MM.1S (cell line): ENCODE results near the gene MEMO1.
"Not testable (repeated sequence)": the region's sequence is repeated elsewhere in the genome, so short reads cannot be mapped to it uniquely, and the experiment has no call there.

Experiments used
- DNase-seq: peaks from one replicate; pipeline ENCODE4 v3.0.0-alpha.2; 2015
- H2AFZ ChIP-seq: fragments of 300-600 bp; sonication (generic); 2 replicates; pipeline ENCODE4 v1.6.0; 2016; ENCODE audit warnings: antibody characterized with exemption, low read length
- H3F3A ChIP-seq: fragments of 300-600 bp; sonication (generic); 2 replicates; pipeline ENCODE4 v1.6.1; 2016; ENCODE audit warnings: mild to moderate bottlenecking, antibody characterized with exemption, low read length, moderate library complexity, mixed read lengths; ENCODE audit not compliant: insufficient read depth
- H3K27ac ChIP-seq: fragments of 300-600 bp; sonication (generic); 2 replicates; pipeline ENCODE4 v1.5.1; 2016; ENCODE audit warnings: mild to moderate bottlenecking, low read length
- H3K27me3 ChIP-seq: fragments of 300-600 bp; sonication (generic); replicated peaks from 2 replicates; pipeline ENCODE4 v1.6.0; 2016; ENCODE audit warnings: low read length; ENCODE audit not compliant: insufficient read depth
- H3K36me3 ChIP-seq: fragments of 300-600 bp; sonication (generic); replicated peaks from 2 replicates; pipeline ENCODE4 v1.6.1; 2016; ENCODE audit warnings: mild to moderate bottlenecking, low read length, mixed read lengths; ENCODE audit not compliant: insufficient read depth
- H3K4me1 ChIP-seq: fragments of 300-600 bp; sonication (generic); 2 replicates; pipeline ENCODE4 v1.6.1; 2016; ENCODE audit warnings: low read length, mixed read lengths
- H3K4me2 ChIP-seq: fragments of 300-600 bp; sonication (generic); 2 replicates; pipeline ENCODE4 v1.6.0; 2016; ENCODE audit warnings: low read depth, low read length
- H3K4me3 ChIP-seq: fragments of 300-600 bp; sonication (generic); 2 replicates; pipeline ENCODE4 v1.5.1; 2016; ENCODE audit warnings: low read length, mixed read lengths
- H3K79me2 ChIP-seq: fragments of 300-600 bp; sonication (generic); 2 replicates; pipeline ENCODE4 v1.6.1; 2016; ENCODE audit warnings: mixed run types, low read length, mixed read lengths
- H3K9ac ChIP-seq: fragments of 300-600 bp; sonication (generic); 2 replicates; pipeline ENCODE4 v1.6.1; 2016; ENCODE audit warnings: low read length, mixed read lengths
- H3K9me2 ChIP-seq: fragments of 300-600 bp; sonication (generic); replicated peaks from 2 replicates; pipeline ENCODE4 v1.6.1; 2016; ENCODE audit warnings: mild to moderate bottlenecking, low read length, mixed read lengths; ENCODE audit not compliant: insufficient read depth
- H3K9me3 ChIP-seq: fragments of 300-600 bp; sonication (generic); replicated peaks from 2 replicates; pipeline ENCODE4 v1.6.1; 2016; ENCODE audit warnings: mild to moderate bottlenecking, low read length, mixed read lengths; ENCODE audit not compliant: insufficient read depth
- H4K20me1 ChIP-seq: fragments of 300-600 bp; sonication (generic); 2 replicates; pipeline ENCODE4 v1.6.1; 2016; ENCODE audit warnings: mild to moderate bottlenecking, low read length, moderate library complexity, mixed read lengths; ENCODE audit not compliant: insufficient read depth
- EZH2 ChIP-seq: fragments of 300-600 bp; sonication (generic); optimal IDR thresholded peaks from 2 replicates; pipeline ENCODE3; 2017; ENCODE audit warnings: low read depth, mild to moderate bottlenecking, antibody characterized with exemption, low read length, mixed read lengths
- EZH2phosphoT487 ChIP-seq: fragments of 300-600 bp; sonication (generic); IDR thresholded peaks from 2 replicates; pipeline ENCODE4 v1.6.1; 2018; ENCODE audit warnings: antibody characterized with exemption, low read length
- TF ChIP-seq, protein P1 (sequence below): fragments of 300-600 bp; sonication (generic); IDR thresholded peaks from 2 replicates; pipeline ENCODE4 v1.5.1; 2016; ENCODE audit warnings: antibody characterized with exemption, low read length, mixed read lengths

Gene MEMO1

DNA sequence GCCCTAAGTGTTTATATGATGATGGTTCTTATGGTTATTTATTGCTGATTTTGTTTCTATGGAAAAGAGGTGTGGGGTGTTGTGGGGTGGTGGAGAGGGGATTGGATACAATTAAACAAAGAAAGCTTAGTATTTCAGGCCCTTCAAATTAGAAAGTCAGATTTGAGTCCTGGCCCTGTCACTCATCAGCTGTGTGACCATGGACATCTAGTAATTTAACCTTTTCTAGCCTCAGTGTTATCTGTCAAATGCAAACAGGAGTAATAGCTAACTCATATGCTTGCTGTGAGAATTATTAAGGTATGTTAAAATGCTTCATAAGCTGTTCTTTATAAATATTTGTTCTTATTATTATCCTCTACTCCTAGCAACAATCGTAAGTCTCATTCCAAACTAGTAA is 2.1 kb upstream of the MEMO1 start:
- TF ChIP-seq, protein P1, sequence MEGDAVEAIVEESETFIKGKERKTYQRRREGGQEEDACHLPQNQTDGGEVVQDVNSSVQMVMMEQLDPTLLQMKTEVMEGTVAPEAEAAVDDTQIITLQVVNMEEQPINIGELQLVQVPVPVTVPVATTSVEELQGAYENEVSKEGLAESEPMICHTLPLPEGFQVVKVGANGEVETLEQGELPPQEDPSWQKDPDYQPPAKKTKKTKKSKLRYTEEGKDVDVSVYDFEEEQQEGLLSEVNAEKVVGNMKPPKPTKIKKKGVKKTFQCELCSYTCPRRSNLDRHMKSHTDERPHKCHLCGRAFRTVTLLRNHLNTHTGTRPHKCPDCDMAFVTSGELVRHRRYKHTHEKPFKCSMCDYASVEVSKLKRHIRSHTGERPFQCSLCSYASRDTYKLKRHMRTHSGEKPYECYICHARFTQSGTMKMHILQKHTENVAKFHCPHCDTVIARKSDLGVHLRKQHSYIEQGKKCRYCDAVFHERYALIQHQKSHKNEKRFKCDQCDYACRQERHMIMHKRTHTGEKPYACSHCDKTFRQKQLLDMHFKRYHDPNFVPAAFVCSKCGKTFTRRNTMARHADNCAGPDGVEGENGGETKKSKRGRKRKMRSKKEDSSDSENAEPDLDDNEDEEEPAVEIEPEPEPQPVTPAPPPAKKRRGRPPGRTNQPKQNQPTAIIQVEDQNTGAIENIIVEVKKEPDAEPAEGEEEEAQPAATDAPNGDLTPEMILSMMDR: no peak
- TF ChIP-seq EZH2phosphoT487 (no peak), EZH2 (no peak)
- Histone ChIP-seq H3K27me3 (no peaks in the 10 kb centered on the region), H4K20me1 (peaks cover 3% of the 10 kb centered on the region; the same call in 1 of the 2 replicates), H3K9me3 (no peaks in the 10 kb centered on the region), H3K9ac (no peak overlapping the region), H3K79me2 (peaks cover 19% of the 10 kb centered on the region), H3K9me2 (no peaks in the 10 kb centered on the region), H3K36me3 (no peaks in the 10 kb centered on the region), H3F3A (peaks cover 10% of the 10 kb centered on the region), H2AFZ (no peak overlapping the region), H3K4me2 (no peak overlapping the region), H3K4me3 (no peak overlapping the region), H3K27ac (no peak overlapping the region), H3K4me1 (peaks cover 4% of the 10 kb centered on the region; the same call in 1 of the 2 replicates)
- DNase-seq: no peak

DNA sequence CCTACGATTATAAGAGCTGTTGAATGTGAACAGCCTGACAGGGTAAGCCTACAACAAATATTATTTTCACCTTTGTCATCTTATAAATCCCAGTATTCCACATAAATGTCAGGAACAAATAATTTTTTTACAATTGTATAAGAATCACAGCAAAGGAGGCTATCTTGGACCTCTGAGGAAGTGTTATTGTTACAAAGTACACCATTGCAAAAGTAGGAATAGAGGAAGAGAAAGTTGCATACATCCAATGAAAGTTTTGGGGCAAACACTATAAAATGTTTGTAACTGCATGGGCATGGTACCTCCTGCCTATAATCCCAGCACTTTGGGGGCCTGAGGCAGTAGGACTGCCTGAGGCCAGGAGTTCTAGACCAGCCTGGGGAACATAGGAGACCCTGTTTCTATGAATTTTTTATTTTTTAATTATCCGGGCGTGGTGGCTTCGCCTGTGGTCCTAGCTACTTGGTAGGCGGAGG is 715 bp upstream of the MEMO1 start:
- TF ChIP-seq EZH2phosphoT487: no peak
- TF ChIP-seq, protein P1: no peak
- no peak for TF ChIP-seq EZH2
- Histone ChIP-seq H3K4me3 (peak overlapping the region; percentile 76), H2AFZ (peak overlapping the region; percentile 61), H3F3A (peaks cover 10% of the 10 kb centered on the region), H3K79me2 (peaks cover 32% of the 10 kb centered on the region), H3K9ac (peak overlapping the region; percentile 66), H3K4me1 (peaks cover 8% of the 10 kb centered on the region; the same call in 1 of the 2 replicates), H3K4me2 (peak overlapping the region; percentile 79), H3K9me3 (no peaks in the 10 kb centered on the region), H3K36me3 (no peaks in the 10 kb centered on the region), H4K20me1 (peaks cover 11% of the 10 kb centered on the region; the same call in 1 of the 2 replicates), H3K27ac (peak overlapping the region; percentile 94), H3K9me2 (no peaks in the 10 kb centered on the region), H3K27me3 (no peaks in the 10 kb centered on the region)
- peak; percentile 20 for DNase-seq

DNA sequence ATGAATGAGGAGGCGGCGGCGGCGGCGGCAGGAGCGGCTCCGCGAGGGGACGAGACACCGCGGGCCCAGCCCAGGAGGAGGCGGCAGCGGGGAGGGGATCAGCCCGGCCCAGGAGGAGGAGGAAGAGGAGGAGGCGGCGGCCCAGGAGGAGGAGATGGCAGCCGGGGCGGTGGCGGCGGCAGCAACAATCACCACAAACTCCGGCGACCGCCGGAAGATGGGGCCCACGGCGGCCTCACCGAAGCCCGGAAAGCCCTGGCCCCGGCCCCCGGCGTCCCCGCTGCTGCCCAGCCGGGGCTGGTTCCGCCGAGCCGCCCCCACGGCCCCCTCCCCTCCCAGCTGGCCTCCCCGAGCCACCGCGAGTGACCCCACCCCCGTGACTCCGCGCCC is 533 bp downstream of the MEMO1 start:
- H3K27me3 ChIP-seq, H3K27ac ChIP-seq, H2AFZ ChIP-seq, H3F3A ChIP-seq, H3K4me1 ChIP-seq, H3K9ac ChIP-seq, H3K36me3 ChIP-seq, H3K4me3 ChIP-seq, H3K9me3 ChIP-seq, H3K9me2 ChIP-seq, H3K4me2 ChIP-seq: not testable (repeated sequence)
- Histone ChIP-seq H3K79me2 (peaks cover 45% of the 10 kb centered on the region), H4K20me1 (peaks cover 20% of the 10 kb centered on the region; the same call in 1 of the 2 replicates)
- peak; percentile 47 for DNase-seq

DNA sequence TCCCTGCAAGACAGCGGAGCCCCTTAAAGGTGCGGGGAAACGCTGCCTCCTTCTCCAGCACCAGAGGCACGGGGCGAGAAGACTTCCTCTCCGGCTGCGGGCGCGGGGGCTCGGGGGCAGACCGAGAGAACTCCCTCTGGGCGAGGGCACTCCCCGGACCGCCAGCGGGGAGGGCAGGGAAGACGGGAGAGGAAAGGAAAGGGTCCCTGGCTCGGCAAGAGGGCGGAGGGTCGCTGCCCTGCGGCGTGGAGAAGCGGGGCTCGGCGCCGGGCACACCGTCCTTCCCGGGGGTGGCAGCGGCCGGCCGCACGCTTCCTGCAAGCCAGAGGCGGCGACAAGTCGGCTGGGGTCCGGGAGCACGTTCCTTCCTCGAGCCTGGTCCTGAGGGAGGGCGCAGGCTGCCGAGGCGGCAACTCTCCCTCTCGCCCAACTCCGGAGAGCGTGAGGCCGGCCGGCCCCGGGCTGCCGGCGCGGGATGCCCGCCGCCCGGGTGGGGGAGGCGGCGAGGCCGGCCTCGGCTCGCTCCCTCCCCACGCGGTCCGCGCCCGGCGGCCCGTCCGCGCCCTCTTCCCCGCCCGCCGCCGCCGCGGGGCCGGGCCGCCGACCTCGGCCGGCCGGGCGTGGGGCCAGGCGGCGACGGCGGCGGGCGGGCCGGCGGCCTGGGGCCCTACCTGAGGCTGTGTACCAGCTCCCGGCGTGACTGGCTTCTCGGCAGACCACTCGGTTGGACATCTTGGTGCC is 1.1 kb downstream of the MEMO1 start:
- Histone ChIP-seq H3K36me3 (no peaks in the 10 kb centered on the region), H2AFZ (peak overlapping the region; percentile 65), H3K9ac (peak overlapping the region; percentile 88), H3K9me3 (no peaks in the 10 kb centered on the region), H3F3A (peaks cover 10% of the 10 kb centered on the region), H3K4me2 (peak overlapping the region; percentile 95), H3K4me3 (peak overlapping the region; percentile 83), H3K27ac (peak overlapping the region; percentile 53; the same call in 1 of the 2 replicates), H4K20me1 (peaks cover 20% of the 10 kb centered on the region; the same call in 1 of the 2 replicates), H3K4me1 (peaks cover 8% of the 10 kb centered on the region; the same call in 1 of the 2 replicates), H3K9me2 (no peaks in the 10 kb centered on the region), H3K27me3 (no peaks in the 10 kb centered on the region), H3K79me2 (peaks cover 51% of the 10 kb centered on the region)
- TF ChIP-seq EZH2: no peak
- TF ChIP-seq EZH2phosphoT487: no peak
- DNase-seq: peak; percentile 34
